Endothelial cell of umbilical vein (primary cell): ENCODE measurements around the gene DCAF10. TPM values are rescaled to one million over a fixed set of nuclear protein-coding genes. Genes with fewer than 3 reads are reported as not detected.
A peak's percentile ranks its signal among the peaks of the same experiment; 100 is the strongest.

Source experiments
- BruUV-seq: library from RNA; stranded (reverse); fragments of 400-500 nt; replicated peaks from 2 replicates; lab custom pipeline; 2021; lab: Mats Ljungman, UMichigan
- CTCF ChIA-PET: fragments of 300-600, 350-600 bp; sonication (Branson Sonifier 250); formaldehyde crosslinking; loops from one replicate; lab custom pipeline; 2021; ENCODE audit warnings: antibody characterized with exemption, inconsistent platforms; lab: Charles Lee
- POLR2A ChIA-PET: fragments of 300-600, 350-600 bp; sonication (Branson Sonifier 250); formaldehyde crosslinking; loops from one replicate; lab custom pipeline; 2021; ENCODE audit warnings: antibody characterized with exemption, inconsistent platforms; lab: Charles Lee
- DNase-seq: peaks from one replicate; pipeline ENCODE4 v3.0.0-alpha.2; 2011; ENCODE audit warnings: low read depth, low spot score
- FAIRE-seq: peaks from 2 replicates; lab custom pipeline; 2011; peaks lifted over from hg19 to GRCh38; lab: Jason Lieb, UNC
- H2AFZ ChIP-seq: 2 replicates; pipeline ENCODE4 v1.6.0; 2012; ENCODE audit warnings: low read depth, low read length, control low read depth, inconsistent platforms
- H3K27ac ChIP-seq: 2 replicates; pipeline ENCODE4 v1.5.1; 2011; ENCODE audit warnings: low read depth, mild to moderate bottlenecking, control low read depth, low read length, moderate library complexity; ENCODE audit not compliant: insufficient read depth
- H3K27me3 ChIP-seq, 2 experiments: 2 replicates each; pipeline versions ENCODE4 v1.6.0 to v1.6.1; 2011; ENCODE audit warnings: low read length in 2 of 2, mixed read lengths in 1 of 2; ENCODE audit not compliant: control insufficient read depth in 2 of 2, insufficient read depth in 2 of 2
- H3K36me3 ChIP-seq, 2 experiments: 2 replicates in 1 of 2; 3 replicates in 1 of 2; pipeline ENCODE4 v1.5.1; 2011; ENCODE audit warnings: low read length in 2 of 2, mild to moderate bottlenecking in 1 of 2, moderate library complexity in 1 of 2; ENCODE audit not compliant: control insufficient read depth in 2 of 2, insufficient read depth in 2 of 2; ENCODE audit errors: extremely low read depth in 1 of 2
- H3K4me1 ChIP-seq: 3 replicates; pipeline ENCODE4 v1.5.1; 2011; ENCODE audit warnings: mild to moderate bottlenecking, low read length; ENCODE audit not compliant: control insufficient read depth, insufficient read depth; ENCODE audit errors: extremely low read depth
- H3K4me2 ChIP-seq: 2 replicates; pipeline ENCODE4 v1.6.1; 2011; ENCODE audit warnings: low read length, control low read depth, mixed read lengths; ENCODE audit not compliant: insufficient read depth
- H3K4me3 ChIP-seq, 3 experiments: fragments of 200-600 bp in 1 of 3; sonication (generic), shearing (Covaris generic) in 1 of 3; replicated peaks in 1 of 3; 2 replicates each; pipeline ENCODE4 v1.5.1; 2011 to 2016; ENCODE audit warnings: control low read depth in 3 of 3, low read length in 3 of 3, mild to moderate bottlenecking in 2 of 3, inconsistent platforms in 1 of 3, low read depth in 1 of 3, moderate library complexity in 1 of 3; ENCODE audit not compliant: insufficient read depth in 1 of 3
- H3K79me2 ChIP-seq: 2 replicates; pipeline ENCODE4 v1.6.0; 2012; ENCODE audit warnings: low read length, inconsistent platforms; ENCODE audit not compliant: control insufficient read depth, insufficient read depth
- H3K9ac ChIP-seq: replicated peaks from 2 replicates; pipeline ENCODE3; 2011; ENCODE audit warnings: low read length, control low read depth; ENCODE audit not compliant: insufficient read depth; ENCODE audit errors: extremely low read depth
- H3K9me1 ChIP-seq: replicated peaks from 3 replicates; pipeline ENCODE4 v1.6.0; 2011; ENCODE audit warnings: mild to moderate bottlenecking, low read length; ENCODE audit not compliant: control insufficient read depth, insufficient read depth; ENCODE audit errors: extremely low read depth
- H3K9me3 ChIP-seq: replicated peaks from 2 replicates; pipeline ENCODE4 v1.5.1; 2012; ENCODE audit warnings: low read length, inconsistent platforms; ENCODE audit not compliant: control insufficient read depth, insufficient read depth
- H4K20me1 ChIP-seq: replicated peaks from 2 replicates; pipeline ENCODE3; 2011; ENCODE audit warnings: mild to moderate bottlenecking, low read length; ENCODE audit not compliant: control insufficient read depth, insufficient read depth; ENCODE audit errors: extremely low read depth
- CTCF ChIP-seq, 2 donors: IDR thresholded peaks; 1 replicate in 1 of 2; 2 replicates in 1 of 2; pipeline ENCODE4 v1.5.1; 2011; ENCODE audit warnings: low read length in 2 of 2, mild to moderate bottlenecking in 2 of 2, moderate library complexity in 2 of 2, control low read depth in 1 of 2, inconsistent platforms in 1 of 2, low read depth in 1 of 2; ENCODE audit not compliant: insufficient read depth in 1 of 2; ENCODE audit errors: extremely low read depth in 1 of 2
- EZH2 ChIP-seq: IDR thresholded peaks from 2 replicates; pipeline ENCODE4 v1.6.1; 2012; ENCODE audit warnings: borderline replicate concordance, low read depth, mild to moderate bottlenecking, moderate library complexity, low read length, inconsistent platforms; ENCODE audit not compliant: severe bottlenecking
- FOS ChIP-seq: IDR thresholded peaks from 2 replicates; pipeline ENCODE4 v1.6.1; 2011; ENCODE audit warnings: mild to moderate bottlenecking, low read length, moderate library complexity, borderline replicate concordance; ENCODE audit not compliant: insufficient read depth
- GATA2 ChIP-seq: IDR thresholded peaks from 2 replicates; pipeline ENCODE4 v1.7.0; 2011; ENCODE audit warnings: low read depth, mild to moderate bottlenecking, moderate library complexity, mixed read lengths, low read length; ENCODE audit not compliant: insufficient read length, insufficient read depth
- JUN ChIP-seq: IDR thresholded peaks from 2 replicates; pipeline ENCODE4 v1.6.1; 2011; ENCODE audit warnings: borderline replicate concordance, low read depth; ENCODE audit not compliant: insufficient read length, insufficient read depth
- MAX ChIP-seq: IDR thresholded peaks from 2 replicates; pipeline ENCODE4 v1.6.1; 2011; ENCODE audit not compliant: insufficient read depth, insufficient read length
- MYC ChIP-seq: IDR thresholded peaks from one replicate; pipeline ENCODE4 v1.6.1; 2011; ENCODE audit warnings: mild to moderate bottlenecking, low read depth, low read length
- POLR2A ChIP-seq: IDR thresholded peaks from 2 replicates; pipeline ENCODE4 v1.6.1; 2012; ENCODE audit warnings: low read depth, mild to moderate bottlenecking, control low read depth, low read length
- POLR2AphosphoS5 ChIP-seq: IDR thresholded peaks from 2 replicates; pipeline ENCODE4 v1.6.1; 2012; ENCODE audit warnings: low read depth, mild to moderate bottlenecking, control low read depth, low read length, moderate library complexity; ENCODE audit not compliant: insufficient read depth
- dilution Hi-C: fragments of 300-500 bp; cut with MboI; formaldehyde crosslinking; loops from one replicate; pipeline ENCODE4 v1.15.0; 2019; ENCODE audit warnings: low sequenced_read_pairs; ENCODE audit not compliant: extremely low pct_ligation_motif_present
- intact Hi-C: fragments of 100-400 bp; cut with micrococcal nuclease; formaldehyde crosslinking; loops from one replicate; pipeline ENCODE4 v1.10.0; 2022
- polyA plus RNA-seq, 4 experiments: library from polyadenylated mRNA; depleted of rRNA in 3 of 4; stranded (reverse) in 3 of 4; unstranded in 1 of 4; fragments of >200 nt; gene quantifications; 2 replicates each; pipeline versions ENCODE4 v1.2.1 to v1.2.3, GENCODE V29; 2011 to 2012; ENCODE audit warnings: missing spikeins in 1 of 4
- total RNA-seq: library from RNA; stranded (reverse); gene quantifications from 2 replicates; pipeline ENCODE4 v1.2.3, GENCODE V29; 2021

DCAF10 gene
- total and polyA plus RNA-seq, 2 donors (not counting 3 experiments of a cell fraction or from before 2014, with no cell fraction given): 13.1 to 21.5 TPM

GRCh38 chr9:37902131-37902530 is 101.5 kb downstream of the DCAF10 start:
- FAIRE-seq: no peak
- intact Hi-C loops: loop anchor here (5.0 kb wide), 2 partner anchors 115 to 155 kb away; partner anchors contain the start of gene EXOSC3
- dilution Hi-C loops: no loop called here
- H3K27me3 ChIP-seq: no peaks in the 10 kb centered on the region
- H2AFZ ChIP-seq: no peak overlapping the region
- CTCF ChIA-PET: interaction anchor here (0.9 to 2.9 kb wide), 5 partner anchors 12 to 421 kb away, joined by 3 to 24 read pairs (median 6); no protein-coding TSS in a partner anchor
- H3K9ac ChIP-seq: no peak overlapping the region
- peaks cover 21% of the 10 kb centered on the region for H3K4me1 ChIP-seq
- peaks cover 2 to 5% of the 10 kb centered on the region in 2 experiments for H3K36me3 ChIP-seq
- H3K79me2 ChIP-seq: peaks cover 31% of the 10 kb centered on the region
- no TSS peak for BruUV-seq
- H3K4me3 ChIP-seq: no peak overlapping the region
- no peak overlapping the region for H3K27ac ChIP-seq
- POLR2A ChIA-PET: no interaction called here
- TF ChIP-seq CTCF (IDR thresholded peaks at IDR 0.05; ENCODE audit: extremely low read depth in 1 of 2, insufficient read depth in 1 of 2, low read depth in 1 of 2, low read length in 2 of 2): no peak
- TF ChIP-seq MAX: no peak
- no peak for TF ChIP-seq POLR2A
- no peak for TF ChIP-seq POLR2AphosphoS5
- TF ChIP-seq GATA2: no peak
- no peak for TF ChIP-seq EZH2
- TF ChIP-seq MYC: no peak
- no peak for TF ChIP-seq JUN
- TF ChIP-seq FOS: no peak
- H3K9me1 ChIP-seq: no peaks in the 10 kb centered on the region
- no peak for DNase-seq
- peak overlapping the region; percentile 77 for H3K4me2 ChIP-seq
- no peaks in the 10 kb centered on the region for H4K20me1 ChIP-seq
- no peaks in the 10 kb centered on the region for H3K9me3 ChIP-seq
